PFSK-1 (cell line): ENCODE measurements around the gene JAKMIP1.

Experiments used
- POLR2AphosphoS5 ChIP-seq: IDR thresholded peaks from 2 replicates; pipeline ENCODE4 v1.6.1; 2012; ENCODE audit warnings: low read depth, mild to moderate bottlenecking, control low read depth, low read length, moderate library complexity
- SIN3A ChIP-seq: IDR thresholded peaks from 2 replicates; pipeline ENCODE4 v1.6.1; 2012; ENCODE audit warnings: mild to moderate bottlenecking, low read length, moderate library complexity, borderline replicate concordance; ENCODE audit not compliant: insufficient read depth

GRCh38 chr4:6228158-6229067 is 28.1 kb upstream of the JAKMIP1 start:
- TF ChIP-seq SIN3A (no peak), POLR2AphosphoS5 (no peak)
